ENCODE data around the gene P3R3URF.
A peak's percentile ranks its signal among the peaks of the same experiment; 100 is the strongest.

P3R3URF gene

GRCh38 chr1:46194641-46195193 lies 18.4 kb upstream of the P3R3URF start:
- Histone ChIP-seq H3K4me1 (ENCODE audit: control insufficient read depth in 1 of 2, insufficient read depth in 2 of 2, low read length in 2 of 2) (peaks cover 22 to 23% of the 10 kb centered on the region in 2 donors), H3K27me3 (ENCODE audit: control insufficient read depth in 1 of 2, insufficient read depth in 2 of 2, low read length in 2 of 2) (no peaks in the 10 kb centered on the region), H3K4me3 (ENCODE audit: low read depth in 1 of 2, low read length in 2 of 2) (no peak overlapping the region), H3K9me3 (ENCODE audit: control insufficient read depth in 1 of 2, low read length in 2 of 2) (no peaks in the 10 kb centered on the region), H3K27ac (ENCODE audit: low read depth, low read length) (no peak overlapping the region), H3K36me3 (ENCODE audit: control insufficient read depth in 1 of 2, insufficient read depth in 2 of 2, low read length in 2 of 2) (peaks cover 22 to 58% of the 10 kb centered on the region in 2 donors), H3K9ac (ENCODE audit: low read depth in 1 of 2, low read length in 2 of 2) (no peak overlapping the region)

GRCh38 chr1:46193984-46194570 lies 17.8 kb upstream of the P3R3URF start:
- Histone ChIP-seq H3K4me3 (ENCODE audit: low read depth in 1 of 2, low read length in 2 of 2) (no peak overlapping the region), H3K4me1 (ENCODE audit: control insufficient read depth in 1 of 2, insufficient read depth in 2 of 2, low read length in 2 of 2) (peaks cover 22 to 23% of the 10 kb centered on the region in 2 donors), H3K9ac (ENCODE audit: low read depth in 1 of 2, low read length in 2 of 2) (no peak overlapping the region), H3K27ac (ENCODE audit: low read depth, low read length) (no peak overlapping the region), H3K36me3 (ENCODE audit: control insufficient read depth in 1 of 2, insufficient read depth in 2 of 2, low read length in 2 of 2) (peaks cover 26 to 63% of the 10 kb centered on the region in 2 donors), H3K9me3 (ENCODE audit: control insufficient read depth in 1 of 2, low read length in 2 of 2) (no peaks in the 10 kb centered on the region), H3K27me3 (ENCODE audit: control insufficient read depth in 1 of 2, insufficient read depth in 2 of 2, low read length in 2 of 2) (no peaks in the 10 kb centered on the region)

- Histone ChIP-seq H3K4me3 (ENCODE audit: low read depth in 1 of 2, low read length in 2 of 2) (no peak overlapping the region), H3K27ac (ENCODE audit: low read depth, low read length) (no peak overlapping the region), H3K27me3 (ENCODE audit: control insufficient read depth in 1 of 2, insufficient read depth in 2 of 2, low read length in 2 of 2) (no peaks in the 10 kb centered on the region), H3K4me1 (ENCODE audit: control insufficient read depth in 1 of 2, insufficient read depth in 2 of 2, low read length in 2 of 2) (peaks cover 23 to 25% of the 10 kb centered on the region in 2 donors), H3K9ac (ENCODE audit: low read depth in 1 of 2, low read length in 2 of 2) (no peak overlapping the region), H3K36me3 (ENCODE audit: control insufficient read depth in 1 of 2, insufficient read depth in 2 of 2, low read length in 2 of 2) (peaks cover 26 to 63% of the 10 kb centered on the region in 2 donors), H3K9me3 (ENCODE audit: control insufficient read depth in 1 of 2, low read length in 2 of 2) (no peaks in the 10 kb centered on the region)
These were observed 17.0 kb upstream of the P3R3URF start for GRCh38 chr1:46193285-46193684.

GRCh38 chr1:46192171-46192570 lies 15.9 kb upstream of the P3R3URF start:
- Histone ChIP-seq H3K9me3 (ENCODE audit: control insufficient read depth in 1 of 2, low read length in 2 of 2) (no peaks in the 10 kb centered on the region), H3K4me3 (ENCODE audit: low read depth in 1 of 2, low read length in 2 of 2) (no peak overlapping the region), H3K27me3 (ENCODE audit: control insufficient read depth in 1 of 2, insufficient read depth in 2 of 2, low read length in 2 of 2) (no peaks in the 10 kb centered on the region), H3K36me3 (ENCODE audit: control insufficient read depth in 1 of 2, insufficient read depth in 2 of 2, low read length in 2 of 2) (peaks cover 26 to 70% of the 10 kb centered on the region in 2 donors), H3K27ac (ENCODE audit: low read depth, low read length) (no peak overlapping the region), H3K4me1 (ENCODE audit: control insufficient read depth in 1 of 2, insufficient read depth in 2 of 2, low read length in 2 of 2) (peaks cover 26 to 29% of the 10 kb centered on the region in 2 donors), H3K9ac (ENCODE audit: low read depth in 1 of 2, low read length in 2 of 2) (no peak overlapping the region)

GRCh38 chr1:46191033-46191701 lies 14.9 kb upstream of the P3R3URF start:
- Histone ChIP-seq H3K4me1 (ENCODE audit: control insufficient read depth in 1 of 2, insufficient read depth in 2 of 2, low read length in 2 of 2) (peaks cover 24% of the 10 kb centered on the region in 2 donors), H3K36me3 (ENCODE audit: control insufficient read depth in 1 of 2, insufficient read depth in 2 of 2, low read length in 2 of 2) (peaks cover 26 to 67% of the 10 kb centered on the region in 2 donors), H3K4me3 (ENCODE audit: low read depth in 1 of 2, low read length in 2 of 2) (no peak overlapping the region), H3K27me3 (ENCODE audit: control insufficient read depth in 1 of 2, insufficient read depth in 2 of 2, low read length in 2 of 2) (no peaks in the 10 kb centered on the region), H3K9ac (ENCODE audit: low read depth in 1 of 2, low read length in 2 of 2) (no peak overlapping the region), H3K27ac (ENCODE audit: low read depth, low read length) (no peak overlapping the region), H3K9me3 (ENCODE audit: control insufficient read depth in 1 of 2, low read length in 2 of 2) (no peaks in the 10 kb centered on the region)

- H3K4me1 ChIP-seq (ENCODE audit: control insufficient read depth in 1 of 2, insufficient read depth in 2 of 2, low read length in 2 of 2), result peaks cover 26 to 29% of the 10 kb centered on the region in 2 donors
- no peaks in the 10 kb centered on the region for H3K27me3 ChIP-seq (ENCODE audit: control insufficient read depth in 1 of 2, insufficient read depth in 2 of 2, low read length in 2 of 2)
- H3K9me3 ChIP-seq (ENCODE audit: control insufficient read depth in 1 of 2, low read length in 2 of 2), result no peaks in the 10 kb centered on the region
- H3K36me3 ChIP-seq (ENCODE audit: control insufficient read depth in 1 of 2, insufficient read depth in 2 of 2, low read length in 2 of 2), result peaks cover 30 to 61% of the 10 kb centered on the region in 2 donors
- no peak overlapping the region for H3K9ac ChIP-seq (ENCODE audit: low read depth in 1 of 2, low read length in 2 of 2)
- H3K27ac ChIP-seq (ENCODE audit: low read depth, low read length), result no peak overlapping the region
- H3K4me3 ChIP-seq (ENCODE audit: low read depth in 1 of 2, low read length in 2 of 2), result no peak overlapping the region
These were observed 14.3 kb upstream of the P3R3URF start for GRCh38 chr1:46190539-46190938.

- peaks cover 25 to 42% of the 10 kb centered on the region in 2 donors for H3K36me3 ChIP-seq (ENCODE audit: control insufficient read depth in 1 of 2, insufficient read depth in 2 of 2, low read length in 2 of 2)
- H3K27ac ChIP-seq (ENCODE audit: low read depth, low read length), result no peak overlapping the region
- no peaks in the 10 kb centered on the region for H3K27me3 ChIP-seq (ENCODE audit: control insufficient read depth in 1 of 2, insufficient read depth in 2 of 2, low read length in 2 of 2)
- no peaks in the 10 kb centered on the region for H3K9me3 ChIP-seq (ENCODE audit: control insufficient read depth in 1 of 2, low read length in 2 of 2)
- no peak overlapping the region for H3K4me3 ChIP-seq (ENCODE audit: low read depth in 1 of 2, low read length in 2 of 2)
- H3K9ac ChIP-seq (ENCODE audit: low read depth in 1 of 2, low read length in 2 of 2), result no peak overlapping the region
- peaks cover 44 to 50% of the 10 kb centered on the region in 2 donors for H3K4me1 ChIP-seq (ENCODE audit: control insufficient read depth in 1 of 2, insufficient read depth in 2 of 2, low read length in 2 of 2)
These were observed 12.2 kb upstream of the P3R3URF start for GRCh38 chr1:46188295-46189030.

- H3K9ac ChIP-seq (ENCODE audit: low read depth in 1 of 2, low read length in 2 of 2), result peak overlapping the region; percentile 43 to 46
- peaks cover 54 to 59% of the 10 kb centered on the region in 2 donors for H3K4me1 ChIP-seq (ENCODE audit: control insufficient read depth in 1 of 2, insufficient read depth in 2 of 2, low read length in 2 of 2)
- H3K4me3 ChIP-seq (ENCODE audit: low read depth in 1 of 2, low read length in 2 of 2), result no peak overlapping the region
- peak overlapping the region; percentile 69 for H3K27ac ChIP-seq (ENCODE audit: low read depth, low read length)
- H3K9me3 ChIP-seq (ENCODE audit: control insufficient read depth in 1 of 2, low read length in 2 of 2), result no peaks in the 10 kb centered on the region
- peaks cover 16 to 31% of the 10 kb centered on the region in 2 donors for H3K36me3 ChIP-seq (ENCODE audit: control insufficient read depth in 1 of 2, insufficient read depth in 2 of 2, low read length in 2 of 2)
- no peaks in the 10 kb centered on the region for H3K27me3 ChIP-seq (ENCODE audit: control insufficient read depth in 1 of 2, insufficient read depth in 2 of 2, low read length in 2 of 2)
These were observed 11.0 kb upstream of the P3R3URF start for GRCh38 chr1:46187106-46187869.

- H3K9me3 ChIP-seq (ENCODE audit: control insufficient read depth in 1 of 2, low read length in 2 of 2), result no peaks in the 10 kb centered on the region
- no peak overlapping the region for H3K4me3 ChIP-seq (ENCODE audit: low read depth in 1 of 2, low read length in 2 of 2)
- peak overlapping the region; percentile 15 for H3K27ac ChIP-seq (ENCODE audit: low read depth, low read length)
- no peaks in the 10 kb centered on the region for H3K27me3 ChIP-seq (ENCODE audit: control insufficient read depth in 1 of 2, insufficient read depth in 2 of 2, low read length in 2 of 2)
- H3K36me3 ChIP-seq (ENCODE audit: control insufficient read depth in 1 of 2, insufficient read depth in 2 of 2, low read length in 2 of 2), result peaks cover 9 to 22% of the 10 kb centered on the region in 2 donors
- peaks cover 62 to 68% of the 10 kb centered on the region in 2 donors for H3K4me1 ChIP-seq (ENCODE audit: control insufficient read depth in 1 of 2, insufficient read depth in 2 of 2, low read length in 2 of 2)
- no peak overlapping the region for H3K9ac ChIP-seq (ENCODE audit: low read depth in 1 of 2, low read length in 2 of 2)
These were observed 9.8 kb upstream of the P3R3URF start for GRCh38 chr1:46186076-46186475.
